Embryonic facial prominence (tissue), 1 donor: ENCODE data around the gene CAMK2D.

Experiments
- DNase-seq: peaks from one replicate; pipeline ENCODE4 v3.0.0-alpha.2; 2016; ENCODE audit errors: extremely low spot score

The CAMK2D gene

GRCh38 chr4:113604955-113605354 is 156.6 kb downstream of the CAMK2D start:
- no peak for DNase-seq

GRCh38 chr4:113603911-113604310 is 157.6 kb downstream of the CAMK2D start:
- no peak for DNase-seq

GRCh38 chr4:113602646-113603228 is 158.8 kb downstream of the CAMK2D start:
- DNase-seq: no peak

- no peak for DNase-seq
These were observed 159.9 kb downstream of the CAMK2D start for GRCh38 chr4:113601636-113602035.

GRCh38 chr4:113596396-113596795 is 165.1 kb downstream of the CAMK2D start:
- no peak for DNase-seq

- no peak for DNase-seq
These were observed 167.3 kb downstream of the CAMK2D start for GRCh38 chr4:113594231-113594556.

GRCh38 chr4:113593400-113594230 is 167.9 kb downstream of the CAMK2D start:
- DNase-seq: no peak

GRCh38 chr4:113591982-113592381 is 169.6 kb downstream of the CAMK2D start:
- no peak for DNase-seq

GRCh38 chr4:113588895-113589668 is 172.5 kb downstream of the CAMK2D start:
- DNase-seq: no peak

GRCh38 chr4:113587640-113588275 is 173.8 kb downstream of the CAMK2D start:
- DNase-seq: no peak

GRCh38 chr4:113587156-113587555 is 174.4 kb downstream of the CAMK2D start:
- no peak for DNase-seq

GRCh38 chr4:113586072-113586471 is 175.5 kb downstream of the CAMK2D start:
- no peak for DNase-seq

- no peak for DNase-seq
These were observed 177.0 kb downstream of the CAMK2D start for GRCh38 chr4:113584407-113585150.

GRCh38 chr4:113582737-113583136 is 178.8 kb downstream of the CAMK2D start:
- DNase-seq: no peak

GRCh38 chr4:113579360-113579759 is 182.2 kb downstream of the CAMK2D start:
- no peak for DNase-seq

- DNase-seq: no peak
These were observed 184.4 kb downstream of the CAMK2D start for GRCh38 chr4:113576947-113577678.

- no peak for DNase-seq
These were observed 186.1 kb downstream of the CAMK2D start for GRCh38 chr4:113575401-113575800.

- DNase-seq: peak; percentile 62
These were observed 186.9 kb downstream of the CAMK2D start for GRCh38 chr4:113574636-113575103.

- DNase-seq: no peak
These were observed 188.9 kb downstream of the CAMK2D start for GRCh38 chr4:113572620-113573019.

- no peak for DNase-seq
These were observed 195.3 kb downstream of the CAMK2D start for GRCh38 chr4:113566015-113566795.
